ENCODE measurements around the gene TAC4. TPM values are rescaled to one million over a fixed set of nuclear protein-coding genes. Genes with fewer than 3 reads are reported as not detected.

TAC4 gene
- total and polyA plus RNA-seq, 2 of the 13 experiments (the other 11 are each of a cell fraction or from before 2014, with no cell fraction given): not detected

DNA sequence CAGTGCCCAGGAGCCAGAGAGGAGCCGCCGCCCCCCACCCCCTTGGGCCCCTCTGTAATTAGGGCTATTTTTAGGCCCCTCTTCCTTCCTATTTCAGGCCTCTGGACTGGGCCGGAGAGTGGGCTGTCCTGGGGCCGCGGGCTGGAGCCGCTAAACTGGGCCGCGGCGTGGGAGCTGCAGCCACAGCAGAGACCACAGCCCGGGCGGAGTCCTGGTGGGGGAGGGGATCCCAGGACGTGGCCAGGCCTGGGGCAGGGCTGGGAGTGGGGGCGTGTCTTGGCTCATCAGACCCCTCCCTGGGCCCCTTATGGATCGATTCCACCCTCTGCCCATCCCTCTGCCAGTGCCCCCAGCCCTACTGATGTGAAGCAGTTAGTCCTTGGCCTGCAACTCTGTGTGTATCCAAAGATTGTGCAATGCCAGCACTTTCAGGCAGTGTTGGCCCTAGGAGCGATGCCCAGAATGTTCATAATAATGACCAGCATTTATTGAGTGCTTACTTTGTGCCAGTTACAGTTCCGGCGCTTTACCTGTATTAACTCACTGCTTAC, 15.0 kb upstream of the TAC4 start (continued):
- TF ChIP-seq ZNF687 (CRISPR knock-in tag; IDR thresholded peaks at IDR 0.05) (peak; percentile 65), SMAD1 (CRISPR knock-in tag; IDR thresholded peaks at IDR 0.05; ENCODE audit: borderline replicate concordance, low read depth) (no peak), CBFB (CRISPR knock-in tag; IDR thresholded peaks at IDR 0.05) (no peak), ZNF766 (CRISPR knock-in tag; IDR thresholded peaks at IDR 0.05; ENCODE audit: borderline replicate concordance) (no peak), ZNF75D (CRISPR knock-in tag; IDR thresholded peaks at IDR 0.05; ENCODE audit: borderline replicate concordance) (no peak), KLF15 (CRISPR knock-in tag; IDR thresholded peaks at IDR 0.05; ENCODE audit: borderline replicate concordance) (no peak), ZFP91 (CRISPR knock-in tag; IDR thresholded peaks at IDR 0.05; ENCODE audit: borderline replicate concordance) (peak; percentile 59; the same call in 1 of the 2 replicates), TOE1 (CRISPR knock-in tag; IDR thresholded peaks at IDR 0.05) (no peak), ZNF773 (CRISPR knock-in tag; IDR thresholded peaks at IDR 0.05; ENCODE audit: borderline replicate concordance) (no peak), CCAR2 (optimal IDR thresholded peaks at IDR 0.05; ENCODE audit: low read depth, low read length) (no peak), ZNF850 (CRISPR knock-in tag; conservative IDR thresholded peaks at IDR 0.05) (no peak), DMAP1 (CRISPR knock-in tag; IDR thresholded peaks at IDR 0.05) (no peak), MBNL3 (CRISPR knock-in tag; conservative IDR thresholded peaks at IDR 0.05) (no peak), MAFF (IDR thresholded peaks at IDR 0.05; ENCODE audit: low read depth, low read length) (peak; percentile 87), ZNF282 (IDR thresholded peaks at IDR 0.05; ENCODE audit: partially characterized antibody) (no peak), HOMEZ (CRISPR knock-in tag; IDR thresholded peaks at IDR 0.05; ENCODE audit: low read depth) (no peak)
- TF ChIP-seq, protein P1, sequence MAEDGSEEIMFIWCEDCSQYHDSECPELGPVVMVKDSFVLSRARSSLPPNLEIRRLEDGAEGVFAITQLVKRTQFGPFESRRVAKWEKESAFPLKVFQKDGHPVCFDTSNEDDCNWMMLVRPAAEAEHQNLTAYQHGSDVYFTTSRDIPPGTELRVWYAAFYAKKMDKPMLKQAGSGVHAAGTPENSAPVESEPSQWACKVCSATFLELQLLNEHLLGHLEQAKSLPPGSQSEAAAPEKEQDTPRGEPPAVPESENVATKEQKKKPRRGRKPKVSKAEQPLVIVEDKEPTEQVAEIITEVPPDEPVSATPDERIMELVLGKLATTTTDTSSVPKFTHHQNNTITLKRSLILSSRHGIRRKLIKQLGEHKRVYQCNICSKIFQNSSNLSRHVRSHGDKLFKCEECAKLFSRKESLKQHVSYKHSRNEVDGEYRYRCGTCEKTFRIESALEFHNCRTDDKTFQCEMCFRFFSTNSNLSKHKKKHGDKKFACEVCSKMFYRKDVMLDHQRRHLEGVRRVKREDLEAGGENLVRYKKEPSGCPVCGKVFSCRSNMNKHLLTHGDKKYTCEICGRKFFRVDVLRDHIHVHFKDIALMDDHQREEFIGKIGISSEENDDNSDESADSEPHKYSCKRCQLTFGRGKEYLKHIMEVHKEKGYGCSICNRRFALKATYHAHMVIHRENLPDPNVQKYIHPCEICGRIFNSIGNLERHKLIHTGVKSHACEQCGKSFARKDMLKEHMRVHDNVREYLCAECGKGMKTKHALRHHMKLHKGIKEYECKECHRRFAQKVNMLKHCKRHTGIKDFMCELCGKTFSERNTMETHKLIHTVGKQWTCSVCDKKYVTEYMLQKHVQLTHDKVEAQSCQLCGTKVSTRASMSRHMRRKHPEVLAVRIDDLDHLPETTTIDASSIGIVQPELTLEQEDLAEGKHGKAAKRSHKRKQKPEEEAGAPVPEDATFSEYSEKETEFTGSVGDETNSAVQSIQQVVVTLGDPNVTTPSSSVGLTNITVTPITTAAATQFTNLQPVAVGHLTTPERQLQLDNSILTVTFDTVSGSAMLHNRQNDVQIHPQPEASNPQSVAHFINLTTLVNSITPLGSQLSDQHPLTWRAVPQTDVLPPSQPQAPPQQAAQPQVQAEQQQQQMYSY (CRISPR knock-in tag; IDR thresholded peaks at IDR 0.05): no peak
- TF ChIP-seq, protein P2, sequence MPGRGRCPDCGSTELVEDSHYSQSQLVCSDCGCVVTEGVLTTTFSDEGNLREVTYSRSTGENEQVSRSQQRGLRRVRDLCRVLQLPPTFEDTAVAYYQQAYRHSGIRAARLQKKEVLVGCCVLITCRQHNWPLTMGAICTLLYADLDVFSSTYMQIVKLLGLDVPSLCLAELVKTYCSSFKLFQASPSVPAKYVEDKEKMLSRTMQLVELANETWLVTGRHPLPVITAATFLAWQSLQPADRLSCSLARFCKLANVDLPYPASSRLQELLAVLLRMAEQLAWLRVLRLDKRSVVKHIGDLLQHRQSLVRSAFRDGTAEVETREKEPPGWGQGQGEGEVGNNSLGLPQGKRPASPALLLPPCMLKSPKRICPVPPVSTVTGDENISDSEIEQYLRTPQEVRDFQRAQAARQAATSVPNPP (CRISPR knock-in tag; IDR thresholded peaks at IDR 0.05): no peak

Measured in HepG2 (cell line).